Measurements from ENCODE around the gene TWNK.

The TWNK gene

GRCh38 chr10:101020427-101021075, 33.2 kb downstream of the TWNK start:
- no peak for TF ChIP-seq CTCF (IDR thresholded peaks at IDR 0.05; ENCODE audit: low read depth, low read length)

GRCh38 chr10:101021239-101021638, 33.9 kb downstream of the TWNK start:
- TF ChIP-seq CTCF (IDR thresholded peaks at IDR 0.05; ENCODE audit: low read depth, low read length): no peak
- no peak for DNase-seq (ENCODE audit: extremely low read depth, low read depth)

More at GRCh38 chr10:101020427-101021075, 33.2 kb downstream of the TWNK start:
- DNase-seq (ENCODE audit: extremely low read depth, low read depth): no peak

GRCh38 chr10:101021692-101022251, 34.4 kb downstream of the TWNK start:
- no peak for DNase-seq (ENCODE audit: extremely low read depth, low read depth)
- no peak for TF ChIP-seq CTCF (IDR thresholded peaks at IDR 0.05; ENCODE audit: low read depth, low read length)

GRCh38 chr10:101022967-101023705, 35.8 kb downstream of the TWNK start:
- DNase-seq (ENCODE audit: extremely low read depth, low read depth): no peak
- no peak for TF ChIP-seq CTCF (IDR thresholded peaks at IDR 0.05; ENCODE audit: low read depth, low read length)

GRCh38 chr10:101027106-101027720, 39.9 kb downstream of the TWNK start:
- DNase-seq (ENCODE audit: extremely low read depth, low read depth): no peak
- no peak for TF ChIP-seq CTCF (IDR thresholded peaks at IDR 0.05; ENCODE audit: low read depth, low read length)

- no peak for DNase-seq (ENCODE audit: extremely low read depth, low read depth)
Observed at GRCh38 chr10:101028446-101029337, 41.3 kb downstream of the TWNK start.

More at GRCh38 chr10:101028446-101029337, 41.3 kb downstream of the TWNK start:
- no peak for TF ChIP-seq CTCF (IDR thresholded peaks at IDR 0.05; ENCODE audit: low read depth, low read length)

Data from AG09319 (cell line).